ENCODE results near the gene SDF2. TPM values are rescaled to one million over a fixed set of nuclear protein-coding genes. Genes with fewer than 3 reads are reported as not detected.

The SDF2 gene
- total and polyA plus RNA-seq, 11 donors: 19.6 to 58.6 (median 34.2) TPM

GRCh38 chr17:28641579-28641978, 20.1 kb downstream of the SDF2 start:
- Histone ChIP-seq H3K36me3 (peaks cover 0 to 72% (median 69%) of the 10 kb centered on the region in 9 donors), H3K4me3 (no peak overlapping the region), H3K9me3 (no peaks in the 10 kb centered on the region), H3K27me3 (no peaks in the 10 kb centered on the region), H3K27ac (no peak overlapping the region), H3K4me1 (peaks cover under 1 to 33% (median 26%) of the 10 kb centered on the region in 12 donors)
- intact Hi-C loops (cut with DNase I): no loop called here
- DNase-seq: no peak
- WGBS, 4 donors: 89 to 94% (median 92%) methylated on average over 2 of the region's 2 CpGs
- TF ChIP-seq, protein P1, sequence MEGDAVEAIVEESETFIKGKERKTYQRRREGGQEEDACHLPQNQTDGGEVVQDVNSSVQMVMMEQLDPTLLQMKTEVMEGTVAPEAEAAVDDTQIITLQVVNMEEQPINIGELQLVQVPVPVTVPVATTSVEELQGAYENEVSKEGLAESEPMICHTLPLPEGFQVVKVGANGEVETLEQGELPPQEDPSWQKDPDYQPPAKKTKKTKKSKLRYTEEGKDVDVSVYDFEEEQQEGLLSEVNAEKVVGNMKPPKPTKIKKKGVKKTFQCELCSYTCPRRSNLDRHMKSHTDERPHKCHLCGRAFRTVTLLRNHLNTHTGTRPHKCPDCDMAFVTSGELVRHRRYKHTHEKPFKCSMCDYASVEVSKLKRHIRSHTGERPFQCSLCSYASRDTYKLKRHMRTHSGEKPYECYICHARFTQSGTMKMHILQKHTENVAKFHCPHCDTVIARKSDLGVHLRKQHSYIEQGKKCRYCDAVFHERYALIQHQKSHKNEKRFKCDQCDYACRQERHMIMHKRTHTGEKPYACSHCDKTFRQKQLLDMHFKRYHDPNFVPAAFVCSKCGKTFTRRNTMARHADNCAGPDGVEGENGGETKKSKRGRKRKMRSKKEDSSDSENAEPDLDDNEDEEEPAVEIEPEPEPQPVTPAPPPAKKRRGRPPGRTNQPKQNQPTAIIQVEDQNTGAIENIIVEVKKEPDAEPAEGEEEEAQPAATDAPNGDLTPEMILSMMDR (IDR thresholded peaks at IDR 0.05): no peak
- no peak for TF ChIP-seq POLR2A (IDR thresholded peaks at IDR 0.05)
- ATAC-seq: no peak

- peaks cover 0 to 100% (median 100%) of the 10 kb centered on the region in 9 donors for H3K36me3 ChIP-seq
- H3K9me3 ChIP-seq: no peaks in the 10 kb centered on the region
- H3K4me3 ChIP-seq: no peak overlapping the region
- intact Hi-C loops (cut with DNase I): no loop called here
- 93 to 100% (median 97%) methylated on average over 1 of the region's 1 CpG for WGBS, 4 donors
- no peak overlapping the region for H3K27ac ChIP-seq
- no peaks in the 10 kb centered on the region for H3K27me3 ChIP-seq
- DNase-seq (no peak), ATAC-seq (no peak)
- H3K4me1 ChIP-seq: no peaks in the 10 kb centered on the region
- TF ChIP-seq, protein P1 (IDR thresholded peaks at IDR 0.05): no peak
- no peak for TF ChIP-seq POLR2A (IDR thresholded peaks at IDR 0.05)
These were observed 26.2 kb downstream of the SDF2 start for GRCh38 chr17:28635506-28635905.

DNA sequence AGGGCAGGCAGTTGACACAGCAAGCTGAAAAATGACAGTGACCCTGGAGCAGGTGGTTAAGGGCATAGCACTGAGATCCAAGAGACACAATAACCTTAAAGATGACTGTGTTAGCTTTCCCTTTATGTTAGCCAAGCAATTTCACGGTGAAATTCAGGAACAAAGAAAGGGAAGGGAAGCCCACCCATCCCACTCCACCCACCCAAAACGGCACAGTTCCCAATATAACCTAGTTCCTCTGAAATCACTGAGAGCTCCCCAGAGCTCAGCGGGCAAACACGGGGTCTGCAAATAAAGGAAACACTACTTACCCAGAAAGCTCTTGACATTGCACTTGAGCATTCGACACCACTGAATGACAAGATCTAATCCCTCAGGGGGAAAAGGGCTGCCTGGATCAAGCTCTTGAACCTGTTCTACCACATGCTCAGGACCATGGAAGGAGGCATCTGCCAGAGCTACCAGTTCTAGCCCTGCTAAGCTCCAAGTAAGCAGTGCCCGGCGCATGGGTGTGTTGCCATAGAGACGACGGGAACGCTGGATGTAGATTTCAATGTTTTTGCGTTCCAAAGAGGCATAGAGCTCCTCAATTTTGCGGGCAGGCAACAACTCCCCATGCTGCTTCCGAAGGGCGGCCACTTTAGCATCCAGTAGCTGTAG, 27.4 kb downstream of the SDF2 start:
- intact Hi-C loops (cut with DNase I): no loop called here
- H3K4me3 ChIP-seq: no peak overlapping the region
- H3K4me1 ChIP-seq: no peaks in the 10 kb centered on the region
- ATAC-seq (no peak), DNase-seq (no peak)
- TF ChIP-seq POLR2A (IDR thresholded peaks at IDR 0.05): no peak
- TF ChIP-seq, protein P1 (IDR thresholded peaks at IDR 0.05): no peak
- WGBS, 4 donors: 84 to 89% (median 86%) methylated on average over 12 to 14 of the region's 14 CpGs
- H3K36me3 ChIP-seq: peaks cover 0 to 100% (median 100%) of the 10 kb centered on the region in 9 donors
- H3K9me3 ChIP-seq: no peaks in the 10 kb centered on the region
- H3K27ac ChIP-seq: no peak overlapping the region
- no peaks in the 10 kb centered on the region for H3K27me3 ChIP-seq

DNA sequence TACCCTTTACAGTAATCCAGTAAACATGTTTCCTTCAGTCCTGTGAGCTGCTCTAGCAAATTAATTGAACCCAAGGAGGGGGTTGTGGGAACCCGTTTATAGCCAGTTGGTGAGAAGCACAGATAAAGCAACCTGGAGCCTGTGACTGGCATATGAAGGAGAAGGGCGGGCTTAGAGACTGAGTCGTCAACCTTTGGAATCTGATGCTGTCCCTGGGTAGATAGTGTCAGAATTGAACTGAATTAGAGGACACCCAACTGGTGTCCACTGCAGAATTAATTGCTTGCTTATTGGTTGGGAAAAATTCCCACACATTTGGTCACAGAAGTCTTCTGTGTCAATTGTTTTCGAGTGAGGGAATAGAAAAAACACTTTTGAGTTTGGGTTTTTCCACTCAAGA, 34.9 kb downstream of the SDF2 start:
- Histone ChIP-seq H3K27ac (no peak overlapping the region), H3K4me1 (peaks cover 0 to 16% (median 0%) of the 10 kb centered on the region in 12 donors), H3K9me3 (no peaks in the 10 kb centered on the region), H3K36me3 (peaks cover 2 to 99% (median 93%) of the 10 kb centered on the region in 9 donors), H3K4me3 (no peak overlapping the region), H3K27me3 (no peaks in the 10 kb centered on the region)
- no peak for TF ChIP-seq POLR2A (IDR thresholded peaks at IDR 0.05)
- TF ChIP-seq, protein P1 (IDR thresholded peaks at IDR 0.05): no peak
- DNase-seq (no peak), ATAC-seq (no peak)
- 88 to 96% (median 90%) methylated on average over 4 of the region's 4 CpGs for WGBS, 4 donors
- intact Hi-C loops (cut with DNase I): no loop called here

All from heart left ventricle (tissue), 16 donors.